Activated naive CD8-positive, alpha-beta T cell (primary cell): ENCODE data around the gene ACRBP.

Experiments
- H3K27ac Mint-ChIP-seq: one replicate; pipeline ENCODE4 v1.8.0; 2021; ENCODE audit warnings: mixed read lengths
- H3K27me3 Mint-ChIP-seq: one replicate; pipeline ENCODE4 v1.8.0; 2021; ENCODE audit warnings: mixed read lengths
- H3K36me3 Mint-ChIP-seq: one replicate; pipeline ENCODE4 v1.8.0; 2021; ENCODE audit warnings: mixed read lengths
- H3K4me1 Mint-ChIP-seq: one replicate; pipeline ENCODE4 v1.8.0; 2021; ENCODE audit warnings: low read depth, mixed read lengths
- H3K4me3 Mint-ChIP-seq: one replicate; pipeline ENCODE4 v1.8.0; 2021; ENCODE audit warnings: mild to moderate bottlenecking, mixed read lengths
- H3K9me3 Mint-ChIP-seq: one replicate; pipeline ENCODE4 v1.8.0; 2021; ENCODE audit warnings: low read depth, mixed read lengths

ACRBP gene

GRCh38 chr12:6664902-6665301, 17.7 kb upstream of the ACRBP start:
- Mint-ChIP-seq H3K27ac (no peak overlapping the region), H3K4me3 (no peak overlapping the region), H3K4me1 (peaks cover 22% of the 10 kb centered on the region), H3K9me3 (no peaks in the 10 kb centered on the region), H3K27me3 (no peaks in the 10 kb centered on the region), H3K36me3 (peaks cover 5% of the 10 kb centered on the region)

- H3K4me3 Mint-ChIP-seq, result peak within 1 kb of the TSS; percentile 96
- peak within 1 kb of the TSS; percentile 88 for H3K27ac Mint-ChIP-seq
- peaks cover 5% of the 10 kb centered on the region for H3K36me3 Mint-ChIP-seq
- H3K27me3 Mint-ChIP-seq, result no peaks in the 10 kb centered on the region
- peaks cover 30% of the 10 kb centered on the region for H3K4me1 Mint-ChIP-seq
- H3K9me3 Mint-ChIP-seq, result no peaks in the 10 kb centered on the region
Observed at GRCh38 chr12:6662906-6663742, 15.9 kb upstream of the ACRBP start, which contains the start of gene ING4. ING4 (minus strand) TSS chr12:6663119; CDS start chr12:6663101, 18 bp downstream.

- H3K27me3 Mint-ChIP-seq, result no peaks in the 10 kb centered on the region
- H3K27ac Mint-ChIP-seq, result peak overlapping the region; percentile 88
- H3K36me3 Mint-ChIP-seq, result peaks cover 3% of the 10 kb centered on the region
- H3K4me1 Mint-ChIP-seq, result peaks cover 31% of the 10 kb centered on the region
- no peaks in the 10 kb centered on the region for H3K9me3 Mint-ChIP-seq
- peak overlapping the region; percentile 96 for H3K4me3 Mint-ChIP-seq
Observed at GRCh38 chr12:6662602-6662905, 15.3 kb upstream of the ACRBP start.

- H3K4me1 Mint-ChIP-seq, result peaks cover 11% of the 10 kb centered on the region
- no peak overlapping the region for H3K4me3 Mint-ChIP-seq
- no peaks in the 10 kb centered on the region for H3K9me3 Mint-ChIP-seq
- H3K36me3 Mint-ChIP-seq, result peaks cover 8% of the 10 kb centered on the region
- H3K27ac Mint-ChIP-seq, result peak overlapping the region; percentile 19
- no peaks in the 10 kb centered on the region for H3K27me3 Mint-ChIP-seq
Observed at GRCh38 chr12:6653987-6654386, 6.8 kb upstream of the ACRBP start.

- Mint-ChIP-seq H3K4me1 (peaks cover 6% of the 10 kb centered on the region), H3K27ac (no peak overlapping the region), H3K27me3 (no peaks in the 10 kb centered on the region), H3K4me3 (no peak overlapping the region), H3K36me3 (peaks cover 5% of the 10 kb centered on the region), H3K9me3 (no peaks in the 10 kb centered on the region)
Observed at GRCh38 chr12:6653342-6653741, 6.1 kb upstream of the ACRBP start.

- peaks cover 1% of the 10 kb centered on the region for H3K4me1 Mint-ChIP-seq
- no peak overlapping the region for H3K4me3 Mint-ChIP-seq
- peak overlapping the region; percentile 11 for H3K27ac Mint-ChIP-seq
- H3K36me3 Mint-ChIP-seq, result peaks cover 5% of the 10 kb centered on the region
- no peaks in the 10 kb centered on the region for H3K9me3 Mint-ChIP-seq
- no peaks in the 10 kb centered on the region for H3K27me3 Mint-ChIP-seq
Observed at GRCh38 chr12:6652391-6652790, 5.2 kb upstream of the ACRBP start.

GRCh38 chr12:6650832-6651231, 3.6 kb upstream of the ACRBP start:
- Mint-ChIP-seq H3K4me3 (no peak overlapping the region), H3K4me1 (peaks cover 8% of the 10 kb centered on the region), H3K36me3 (peaks cover 5% of the 10 kb centered on the region), H3K27ac (no peak overlapping the region), H3K27me3 (no peaks in the 10 kb centered on the region), H3K9me3 (no peaks in the 10 kb centered on the region)

GRCh38 chr12:6646276-6647082, 753 bp downstream of the ACRBP start:
- Mint-ChIP-seq H3K27ac (peak overlapping the region; percentile 37), H3K36me3 (peaks cover 13% of the 10 kb centered on the region), H3K27me3 (no peaks in the 10 kb centered on the region), H3K4me1 (peaks cover 11% of the 10 kb centered on the region), H3K9me3 (peaks cover 11% of the 10 kb centered on the region), H3K4me3 (peak overlapping the region; percentile 80)

- H3K4me3 Mint-ChIP-seq, result no peak overlapping the region
- no peaks in the 10 kb centered on the region for H3K27me3 Mint-ChIP-seq
- no peak overlapping the region for H3K27ac Mint-ChIP-seq
- H3K36me3 Mint-ChIP-seq, result peaks cover 13% of the 10 kb centered on the region
- H3K9me3 Mint-ChIP-seq, result peaks cover 11% of the 10 kb centered on the region
- peaks cover 11% of the 10 kb centered on the region for H3K4me1 Mint-ChIP-seq
Observed at GRCh38 chr12:6644903-6645302, 2.3 kb downstream of the ACRBP start.

- Mint-ChIP-seq H3K4me3 (no peak overlapping the region), H3K4me1 (peaks cover 11% of the 10 kb centered on the region), H3K9me3 (peaks cover 11% of the 10 kb centered on the region), H3K27ac (no peak overlapping the region), H3K27me3 (no peaks in the 10 kb centered on the region), H3K36me3 (peaks cover 13% of the 10 kb centered on the region)
Observed at GRCh38 chr12:6644257-6644596, 3.0 kb downstream of the ACRBP start.

GRCh38 chr12:6643569-6644256, 3.5 kb downstream of the ACRBP start:
- peaks cover 13% of the 10 kb centered on the region for H3K36me3 Mint-ChIP-seq
- no peak overlapping the region for H3K4me3 Mint-ChIP-seq
- H3K9me3 Mint-ChIP-seq, result peaks cover 11% of the 10 kb centered on the region
- H3K27me3 Mint-ChIP-seq, result no peaks in the 10 kb centered on the region
- peaks cover 11% of the 10 kb centered on the region for H3K4me1 Mint-ChIP-seq
- no peak overlapping the region for H3K27ac Mint-ChIP-seq

- H3K9me3 Mint-ChIP-seq, result peaks cover 11% of the 10 kb centered on the region
- H3K4me1 Mint-ChIP-seq, result peaks cover 14% of the 10 kb centered on the region
- H3K36me3 Mint-ChIP-seq, result peaks cover 13% of the 10 kb centered on the region
- no peaks in the 10 kb centered on the region for H3K27me3 Mint-ChIP-seq
- H3K4me3 Mint-ChIP-seq, result no peak overlapping the region
- peak overlapping the region; percentile 7 for H3K27ac Mint-ChIP-seq
Observed at GRCh38 chr12:6641131-6641530, 6.1 kb downstream of the ACRBP start.

- Mint-ChIP-seq H3K4me1 (peaks cover 20% of the 10 kb centered on the region), H3K27ac (peak overlapping the region; percentile 59), H3K4me3 (no peak overlapping the region), H3K9me3 (peaks cover 11% of the 10 kb centered on the region), H3K36me3 (peaks cover 13% of the 10 kb centered on the region), H3K27me3 (no peaks in the 10 kb centered on the region)
Observed at GRCh38 chr12:6640497-6640896, 6.7 kb downstream of the ACRBP start.

GRCh38 chr12:6639151-6639801, 8.0 kb downstream of the ACRBP start:
- no peak overlapping the region for H3K27ac Mint-ChIP-seq
- H3K9me3 Mint-ChIP-seq, result peaks cover 8% of the 10 kb centered on the region
- peaks cover 28% of the 10 kb centered on the region for H3K4me1 Mint-ChIP-seq

More at GRCh38 chr12:6639151-6639801, 8.0 kb downstream of the ACRBP start:
- H3K36me3 Mint-ChIP-seq, result peaks cover 7% of the 10 kb centered on the region
- no peak overlapping the region for H3K4me3 Mint-ChIP-seq
- no peaks in the 10 kb centered on the region for H3K27me3 Mint-ChIP-seq
